OCI-M2 (cell line): ENCODE data around the gene ATXN7.

ENCODE experiments used
- DNase-seq: peaks from one replicate; lab custom pipeline; 2025; ENCODE audit not compliant: unreplicated experiment; lab: John Stamatoyannopoulos, UW

The ATXN7 gene

DNA sequence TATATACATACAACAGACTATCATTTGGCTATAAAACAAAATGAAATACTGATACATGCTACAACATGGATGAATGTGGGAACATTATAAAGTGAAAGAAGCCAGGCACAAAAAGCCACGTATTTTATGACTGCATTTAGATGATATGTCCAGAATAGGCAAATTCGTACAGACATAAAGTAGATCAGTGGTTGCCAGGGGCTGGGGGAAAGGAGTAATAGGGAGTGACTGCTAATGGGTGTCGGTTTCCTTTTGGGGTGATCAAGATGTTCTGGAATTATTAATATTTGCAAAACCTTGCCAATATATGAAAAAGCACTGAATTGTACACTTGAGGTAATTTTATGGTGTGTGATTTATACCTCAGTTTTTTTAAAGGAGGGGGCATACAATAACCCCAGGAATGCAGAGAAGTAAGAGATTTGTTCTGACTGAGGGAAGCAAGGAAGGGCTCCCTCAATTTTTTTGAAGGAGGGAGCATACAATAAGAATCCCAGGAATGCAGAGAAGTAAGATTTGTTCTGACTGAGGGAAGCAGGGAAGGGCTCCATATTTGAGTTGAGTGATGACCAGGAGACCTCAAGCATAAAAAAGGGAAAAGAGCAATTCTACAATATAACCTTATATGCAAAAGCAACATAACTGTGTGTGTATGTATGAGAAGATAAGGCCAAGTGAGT is 153.4 kb downstream of the ATXN7 start:
- DNase-seq: no peak

- no peak for DNase-seq
Measured at GRCh38 chr3:64019271-64019670, 155.6 kb downstream of the ATXN7 start.

- DNase-seq: no peak
Measured at GRCh38 chr3:64019879-64020278, 156.2 kb downstream of the ATXN7 start.

DNA sequence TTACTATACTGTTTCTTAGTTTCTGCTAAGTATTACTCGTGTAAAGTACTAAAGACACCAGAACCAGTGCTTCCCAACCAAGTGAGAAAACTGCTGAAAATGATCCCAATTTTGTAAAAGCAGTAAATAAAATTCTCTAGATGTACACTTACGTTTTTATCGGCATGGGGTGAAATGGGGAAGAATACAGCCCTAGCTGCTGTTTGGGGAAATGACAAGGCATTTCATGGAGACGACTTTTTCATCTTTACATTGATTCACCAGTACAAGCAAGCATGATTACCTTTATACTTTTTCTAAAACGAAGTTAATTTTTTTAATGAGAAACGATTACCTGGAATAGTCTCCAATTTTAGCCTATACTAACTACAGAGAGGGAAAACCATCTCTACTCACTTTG is 158.3 kb downstream of the ATXN7 start:
- DNase-seq: no peak

GRCh38 chr3:64022451-64023186 is 159.0 kb downstream of the ATXN7 start:
- DNase-seq: no peak

- DNase-seq: peak; percentile 36
Measured at GRCh38 chr3:64023187-64023860, 159.7 kb downstream of the ATXN7 start, which contains the start of gene PSMD6. Gene PSMD6 (minus strand): TSS chr3:64023494. CDS start chr3:64023419, 75 bp downstream.

DNA sequence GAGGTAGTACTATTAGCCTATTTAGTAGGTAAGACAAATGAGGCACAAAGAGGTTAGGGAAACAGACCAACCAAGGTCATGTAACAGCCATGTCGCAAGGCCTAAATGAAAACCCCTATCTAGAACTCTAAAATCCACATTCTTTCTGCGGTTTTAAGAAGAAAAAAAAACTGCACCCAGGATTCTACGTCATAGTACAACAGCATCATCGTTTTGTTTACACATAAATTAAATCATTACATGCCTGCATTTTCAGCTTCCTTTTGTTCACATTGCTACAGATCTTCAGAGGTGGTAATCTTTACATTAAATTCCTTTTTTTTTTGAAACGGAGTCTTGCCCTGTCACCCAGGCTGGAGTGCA is 160.2 kb downstream of the ATXN7 start:
- DNase-seq: no peak

GRCh38 chr3:64026346-64026745 is 162.7 kb downstream of the ATXN7 start:
- DNase-seq: no peak

GRCh38 chr3:64027658-64028057 is 164.0 kb downstream of the ATXN7 start:
- DNase-seq: no peak

- no peak for DNase-seq
Measured at GRCh38 chr3:64028754-64029153, 165.1 kb downstream of the ATXN7 start.

DNA sequence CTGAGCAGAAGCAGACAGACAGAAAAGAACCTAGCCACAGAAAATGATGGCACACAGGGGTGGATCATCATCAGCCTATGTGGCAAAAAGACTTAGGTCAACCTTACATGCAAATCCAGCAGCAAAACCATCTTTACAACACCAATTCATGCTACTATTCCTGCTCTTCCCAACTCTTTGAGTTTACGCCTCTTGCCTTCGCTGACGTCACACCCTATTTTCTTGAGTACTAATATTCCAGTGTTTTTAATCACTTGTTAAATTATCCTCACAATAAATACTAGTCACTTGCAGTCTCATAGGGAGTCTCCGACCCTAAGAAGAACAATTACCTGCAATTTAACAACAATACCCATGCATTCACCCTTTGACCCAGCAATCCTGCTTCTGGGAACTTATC is 165.6 kb downstream of the ATXN7 start:
- no peak for DNase-seq

GRCh38 chr3:64030741-64031140 is 167.1 kb downstream of the ATXN7 start:
- no peak for DNase-seq

GRCh38 chr3:64031540-64032508 is 168.2 kb downstream of the ATXN7 start:
- DNase-seq: no peak

- no peak for DNase-seq
Measured at GRCh38 chr3:64033069-64033468, 169.4 kb downstream of the ATXN7 start.

DNA sequence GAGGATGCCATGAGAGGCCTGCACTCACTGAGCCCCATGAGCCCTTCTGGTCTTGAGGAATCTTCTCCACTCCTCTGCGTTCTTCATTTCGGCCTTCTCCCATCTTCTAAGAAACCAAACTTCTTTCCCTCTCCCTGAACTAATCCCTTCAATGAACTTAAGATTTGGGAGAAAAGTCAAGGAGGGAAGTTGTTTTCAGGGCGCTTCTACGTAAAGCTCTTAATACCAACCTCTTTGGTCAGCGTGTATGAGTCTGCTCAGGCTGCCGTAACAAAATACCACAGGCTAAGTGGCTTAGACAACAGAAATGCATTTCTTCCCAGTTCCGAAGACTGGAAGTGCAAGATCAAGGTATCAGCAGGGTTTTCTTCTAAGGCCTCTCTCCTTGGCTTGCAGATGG is 173.4 kb downstream of the ATXN7 start:
- no peak for DNase-seq

DNA sequence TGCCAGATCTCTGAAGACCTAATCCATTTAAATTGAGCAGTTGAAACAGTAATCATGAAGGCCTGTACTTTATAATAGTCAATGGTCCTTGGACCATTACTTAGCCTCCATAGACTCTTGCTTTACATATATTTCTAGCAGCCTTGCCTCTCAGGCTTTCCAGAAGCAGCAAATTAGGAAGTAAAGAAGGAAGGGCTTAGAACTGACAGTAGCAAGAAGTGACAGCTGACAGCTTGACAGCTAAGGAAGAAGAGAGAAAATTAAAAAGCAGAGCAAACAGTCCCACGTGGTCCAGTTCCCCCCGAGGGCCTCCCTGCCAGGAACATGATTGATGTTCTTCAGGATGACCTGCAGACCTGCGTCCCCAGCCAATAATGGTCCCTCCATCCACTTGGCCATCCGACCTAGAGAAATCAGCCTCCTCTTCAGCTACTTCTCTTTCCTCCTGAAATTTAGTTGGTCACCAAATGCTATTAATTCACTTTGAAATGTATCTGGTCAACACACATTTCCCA is 174.6 kb downstream of the ATXN7 start:
- DNase-seq: no peak

- no peak for DNase-seq
Measured at GRCh38 chr3:64039332-64039731, 175.7 kb downstream of the ATXN7 start.

- DNase-seq: no peak
Measured at GRCh38 chr3:64039981-64040733, 176.5 kb downstream of the ATXN7 start.

DNA sequence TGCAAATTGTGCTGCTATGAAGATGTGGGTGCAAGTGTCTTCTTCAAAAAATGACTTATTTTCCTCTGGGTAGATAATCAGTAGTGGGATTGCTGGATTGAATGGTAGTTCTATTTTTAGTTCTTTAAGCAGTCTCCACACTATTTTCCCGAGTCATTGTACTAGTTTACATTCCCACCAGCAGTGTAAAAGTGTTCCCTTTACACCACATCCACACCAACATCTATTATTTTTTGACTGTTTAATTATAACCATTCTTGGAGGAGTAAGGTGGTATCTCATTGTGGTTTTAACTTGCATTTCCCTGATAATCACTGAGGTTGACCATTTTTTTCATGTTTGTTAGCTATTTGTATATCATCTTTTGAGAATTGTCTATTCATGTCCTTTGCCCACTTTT is 179.3 kb downstream of the ATXN7 start:
- no peak for DNase-seq

- DNase-seq: no peak
Measured at GRCh38 chr3:64046592-64046991, 182.9 kb downstream of the ATXN7 start.
